GM23338 (cell line): ENCODE data around the gene TP73. TPM values are rescaled to one million over a fixed set of nuclear protein-coding genes. Genes with fewer than 3 reads are reported as not detected.

Source experiments
- ATAC-seq: fragments of 200-7000 bp; cut with Tn5 transposase; 3 replicates; pipeline ENCODE4 v1.9.1; 2020
- DNase-seq: peaks from one replicate; pipeline ENCODE4 v3.0.0-alpha.2; 2015; ENCODE audit warnings: low spot score
- H2AFZ ChIP-seq: fragments of 200-600 bp; sonication (generic); 2 replicates; pipeline ENCODE4 v1.8.0; 2016; ENCODE audit warnings: antibody characterized with exemption, mild to moderate bottlenecking, moderate library complexity
- H3F3A ChIP-seq: fragments of 200-600 bp; sonication (generic); replicated peaks from 2 replicates; pipeline ENCODE4 v1.8.0; 2017; ENCODE audit warnings: antibody characterized with exemption, mixed run types, low read depth
- H3K27ac ChIP-seq: fragments of 200-600 bp; sonication (generic); 2 replicates; pipeline ENCODE4 v1.6.1; 2016; ENCODE audit warnings: low read depth
- H3K27me3 ChIP-seq: fragments of 200-600 bp; sonication (generic); 2 replicates; pipeline ENCODE4 v1.8.0; 2016; ENCODE audit warnings: mild to moderate bottlenecking, mixed run types, moderate library complexity; ENCODE audit not compliant: insufficient read depth
- H3K36me3 ChIP-seq: fragments of 200-600 bp; sonication (generic); 2 replicates; pipeline ENCODE4 v1.8.0; 2016; ENCODE audit warnings: mild to moderate bottlenecking; ENCODE audit not compliant: insufficient read depth
- H3K4me1 ChIP-seq: fragments of 200-600 bp; sonication (generic); 2 replicates; pipeline ENCODE4 v1.8.0; 2016; ENCODE audit warnings: mild to moderate bottlenecking, moderate library complexity; ENCODE audit not compliant: insufficient read depth
- H3K4me2 ChIP-seq: fragments of 200-600 bp; sonication (generic); 2 replicates; pipeline ENCODE4 v1.7.1; 2017; ENCODE audit warnings: mixed run types
- H3K4me3 ChIP-seq: fragments of 200-600 bp; sonication (generic); 2 replicates; pipeline ENCODE4 v1.6.1; 2016; ENCODE audit warnings: mixed run types
- H3K79me2 ChIP-seq: fragments of 200-600 bp; sonication (generic); replicated peaks from 2 replicates; pipeline ENCODE4 v1.8.0; 2017; ENCODE audit warnings: mild to moderate bottlenecking; ENCODE audit not compliant: insufficient read depth
- H3K9me2 ChIP-seq: fragments of 200-600 bp; sonication (generic); 2 replicates; pipeline ENCODE4 v1.8.0; 2017; ENCODE audit not compliant: insufficient read depth
- H4K20me1 ChIP-seq: fragments of 200-600 bp; sonication (generic); replicated peaks from 2 replicates; pipeline ENCODE4 v1.8.0; 2017; ENCODE audit warnings: mild to moderate bottlenecking; ENCODE audit not compliant: insufficient read depth
- H3K27ac Mint-ChIP-seq: 2 replicates; pipeline ENCODE4 v1.8.0; 2020; ENCODE audit warnings: inconsistent platforms, mild to moderate bottlenecking, moderate library complexity, mixed read lengths
- H3K27me3 Mint-ChIP-seq: 3 replicates; pipeline ENCODE4 v1.8.0; 2022; ENCODE audit warnings: low read depth, mild to moderate bottlenecking, moderate library complexity, mixed read lengths, inconsistent platforms; ENCODE audit not compliant: insufficient read depth, poor library complexity
- H3K36me3 Mint-ChIP-seq: 3 replicates; pipeline ENCODE4 v1.8.0; 2021; ENCODE audit warnings: low read depth, mild to moderate bottlenecking, inconsistent platforms, moderate library complexity, mixed read lengths
- H3K4me1 Mint-ChIP-seq: 3 replicates; pipeline ENCODE4 v1.8.0; 2020; ENCODE audit warnings: mild to moderate bottlenecking, inconsistent platforms, mixed read lengths
- H3K4me3 Mint-ChIP-seq: 3 replicates; pipeline ENCODE4 v1.8.0; 2021; ENCODE audit warnings: moderate library complexity, mild to moderate bottlenecking, inconsistent platforms, mixed read lengths
- H3K9me3 Mint-ChIP-seq: 3 replicates; pipeline ENCODE4 v1.8.0; 2020; ENCODE audit warnings: moderate library complexity, mild to moderate bottlenecking, inconsistent platforms, mixed read lengths
- EZH2 ChIP-seq: fragments of 200-600 bp; sonication (generic); IDR thresholded peaks from one replicate; pipeline ENCODE4 v1.8.0; 2017; ENCODE audit warnings: antibody characterized with exemption, mild to moderate bottlenecking, low read depth; ENCODE audit not compliant: unreplicated experiment
- EZH2phosphoT487 ChIP-seq: fragments of 200-600 bp; sonication (generic); IDR thresholded peaks from one replicate; pipeline ENCODE4 v1.8.1; 2018; ENCODE audit warnings: antibody characterized with exemption; ENCODE audit not compliant: unreplicated experiment
- POLR2AphosphoS5 ChIP-seq: IDR thresholded peaks from 2 replicates; pipeline ENCODE4 v1.6.1; 2016; ENCODE audit warnings: antibody characterized with exemption, low read depth
- ZNF331 ChIP-seq: fragments of 250-450 bp; sonication (Bioruptor Pico); IDR thresholded peaks from 2 replicates; pipeline ENCODE4 v1.5.0; 2020; ENCODE audit warnings: low read depth, mild to moderate bottlenecking, moderate library complexity
- polyA plus RNA-seq: library from polyadenylated mRNA; unstranded; fragments of >200 nt; fragmentation: Nextera tagmentation; extraction: Ambion mirVana; gene quantifications from 2 replicates; pipeline ENCODE4 v1.2.1, GENCODE V29; 2016
- total RNA-seq: library from RNA; depleted of rRNA; stranded (reverse); fragments of >200 nt; shearing (Covaris generic); gene quantifications from 2 replicates; pipeline ENCODE4 v1.2.3, GENCODE V29; 2014

TP73 gene
- total and polyA plus RNA-seq, 2 experiments from 2014 or later, result 1.4 to 3.4 TPM

GRCh38 chr1:3731583-3732433 is 79.5 kb downstream of the TP73 start:
- no peak overlapping the region for H3K27ac ChIP-seq
- H3K4me3 Mint-ChIP-seq, result 0 out of 3 replicates have a peak overlapping the region, but pooled peaks have one; percentile 7
- H3K36me3 Mint-ChIP-seq, result peaks cover 10% of the 10 kb centered on the region; the same call in 2 of the 3 replicates
- H3K79me2 ChIP-seq, result no peaks in the 10 kb centered on the region
- peaks cover 9% of the 10 kb centered on the region for H3K27me3 Mint-ChIP-seq
- DNase-seq, result no peak
- H3K4me1 Mint-ChIP-seq, result peaks cover 12% of the 10 kb centered on the region
- H3K27ac Mint-ChIP-seq, result no peak overlapping the region; the same call in 1 of the 2 replicates
- no peak overlapping the region for H2AFZ ChIP-seq
- no peaks in the 10 kb centered on the region; the same call in 1 of the 2 replicates for H3K36me3 ChIP-seq
- H3K4me3 ChIP-seq, result no peak overlapping the region
- peak; percentile 11 for ATAC-seq
- no peak overlapping the region for H3K4me2 ChIP-seq
- H3K27me3 ChIP-seq, result no peaks in the 10 kb centered on the region
- no peak for TF ChIP-seq ZNF331 (CRISPR knock-in tag)
- 0 out of 2 replicates have a peak, but pooled peaks cover 3% of the 10 kb centered on the region for H3F3A ChIP-seq
- H4K20me1 ChIP-seq, result no peaks in the 10 kb centered on the region; the same call in 1 of the 2 replicates
- no peaks in the 10 kb centered on the region for H3K9me2 ChIP-seq
- peaks cover 12% of the 10 kb centered on the region; the same call in 1 of the 2 replicates for H3K4me1 ChIP-seq
- H3K9me3 Mint-ChIP-seq, result 0 out of 3 replicates have a peak, but pooled peaks cover 2% of the 10 kb centered on the region

GRCh38 chr1:3732434-3733093 is 80.2 kb downstream of the TP73 start:
- 0 out of 2 replicates have a peak overlapping the region, but pooled peaks have one; percentile 26 for H3K27ac ChIP-seq
- peak; percentile 82 for ATAC-seq
- Mint-ChIP-seq H3K4me1 (peaks cover 12% of the 10 kb centered on the region), H3K36me3 (peaks cover 18% of the 10 kb centered on the region; the same call in 2 of the 3 replicates), H3K4me3 (peak overlapping the region; percentile 65; the same call in 2 of the 3 replicates), H3K27me3 (peaks cover 9% of the 10 kb centered on the region), H3K9me3 (0 out of 3 replicates have a peak, but pooled peaks cover 2% of the 10 kb centered on the region), H3K27ac (no peak overlapping the region)
- TF ChIP-seq EZH2phosphoT487 (no peak), POLR2AphosphoS5 (peak; percentile 34; the same call in 1 of the 2 replicates)
- H2AFZ ChIP-seq, result no peak overlapping the region
- peak overlapping the region; percentile 82 for H3K4me2 ChIP-seq
- H3K36me3 ChIP-seq, result peaks cover 6% of the 10 kb centered on the region; the same call in 1 of the 2 replicates
- H3K4me3 ChIP-seq, result peak overlapping the region; percentile 51
- H3K27me3 ChIP-seq, result no peaks in the 10 kb centered on the region
- H3K9me2 ChIP-seq, result no peaks in the 10 kb centered on the region
- H3K79me2 ChIP-seq, result no peaks in the 10 kb centered on the region
- peaks cover 4% of the 10 kb centered on the region; the same call in 1 of the 2 replicates for H4K20me1 ChIP-seq
- H3F3A ChIP-seq, result 0 out of 2 replicates have a peak, but pooled peaks cover 6% of the 10 kb centered on the region
- H3K4me1 ChIP-seq, result peaks cover 12% of the 10 kb centered on the region; the same call in 1 of the 2 replicates
- peak; percentile 86 for DNase-seq

GRCh38 chr1:3733094-3733882 is 81.0 kb downstream of the TP73 start:
- no peak for DNase-seq
- Histone ChIP-seq H3K27ac (0 out of 2 replicates have a peak overlapping the region, but pooled peaks have one; percentile 26), H3K9me2 (no peaks in the 10 kb centered on the region), H3K79me2 (no peaks in the 10 kb centered on the region), H3F3A (0 out of 2 replicates have a peak, but pooled peaks cover 6% of the 10 kb centered on the region), H4K20me1 (peaks cover 9% of the 10 kb centered on the region; the same call in 1 of the 2 replicates), H2AFZ (no peak overlapping the region), H3K4me1 (peaks cover 12% of the 10 kb centered on the region; the same call in 1 of the 2 replicates), H3K4me3 (peak overlapping the region; percentile 51), H3K4me2 (peak overlapping the region; percentile 82), H3K36me3 (peaks cover 8% of the 10 kb centered on the region; the same call in 1 of the 2 replicates), H3K27me3 (no peaks in the 10 kb centered on the region)
- Mint-ChIP-seq H3K4me3 (peak overlapping the region; percentile 65), H3K9me3 (0 out of 3 replicates have a peak, but pooled peaks cover 2% of the 10 kb centered on the region), H3K27me3 (peaks cover 9% of the 10 kb centered on the region), H3K36me3 (peaks cover 19% of the 10 kb centered on the region; the same call in 2 of the 3 replicates), H3K27ac (no peak overlapping the region), H3K4me1 (peaks cover 12% of the 10 kb centered on the region)
- TF ChIP-seq POLR2AphosphoS5 (no peak), EZH2 (no peak)
- peak; percentile 52; the same call in 2 of the 3 replicates for ATAC-seq
